ENCODE data around the gene RELCH. TPM values are rescaled to one million over a fixed set of nuclear protein-coding genes. Genes with fewer than 3 reads are reported as not detected.
A peak's percentile ranks its signal among the peaks of the same experiment; 100 is the strongest.

Gene RELCH
- total RNA-seq, 1 donor from 2014 or later, result 47.2 TPM

DNA sequence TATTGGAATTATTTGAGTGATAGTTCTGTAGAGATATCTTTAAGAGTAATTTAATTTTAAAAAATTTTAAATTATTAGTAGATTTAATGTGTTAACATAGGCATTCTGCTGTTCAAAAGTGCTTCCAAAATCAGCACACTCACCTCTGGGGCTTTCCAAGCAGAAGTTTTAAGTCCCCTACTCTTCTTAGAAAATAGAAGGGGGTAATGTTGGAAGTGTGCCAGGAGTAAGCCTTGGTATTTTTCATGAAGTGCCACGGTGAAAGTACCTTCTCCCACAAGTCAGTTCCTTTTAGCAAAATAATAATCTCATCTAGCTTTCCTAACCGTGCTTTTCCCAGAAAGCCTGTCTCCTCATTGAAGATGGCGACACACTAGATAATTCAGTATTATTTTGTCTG lies 134.1 kb downstream of the RELCH start:
- no peak for DNase-seq

DNA sequence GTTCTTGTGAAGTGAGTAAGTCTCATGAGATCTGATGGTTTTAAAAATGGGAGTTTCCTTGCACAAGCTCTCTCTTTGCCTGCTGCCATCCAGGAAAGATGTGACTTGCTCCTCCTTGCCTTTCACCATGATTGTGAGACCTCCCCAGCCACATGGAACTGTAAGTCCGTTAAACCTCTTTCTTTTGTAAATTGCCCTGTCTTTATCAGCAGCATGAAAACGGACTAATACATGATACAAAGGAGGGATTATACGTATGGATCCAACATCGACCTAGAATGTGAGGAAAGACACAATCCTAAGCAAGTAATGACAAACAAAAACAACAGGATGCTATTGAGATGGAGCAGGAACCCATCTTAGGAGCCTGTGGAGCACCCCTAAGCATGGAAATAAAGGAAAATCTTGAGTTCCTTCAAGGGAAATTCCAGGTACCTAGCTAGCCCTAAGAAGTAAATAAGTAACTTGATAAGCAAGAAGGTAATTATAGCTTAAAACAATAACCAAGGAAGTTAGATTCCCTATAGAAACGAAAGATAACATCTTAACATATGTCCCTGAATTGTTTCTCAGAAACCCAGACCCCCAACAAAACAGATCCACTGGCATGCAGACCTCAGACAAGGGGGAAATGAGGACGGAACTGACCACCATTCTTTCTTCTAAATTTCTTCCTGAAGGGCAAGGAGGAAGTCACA lies 136.6 kb downstream of the RELCH start:
- DNase-seq, result no peak

DNA sequence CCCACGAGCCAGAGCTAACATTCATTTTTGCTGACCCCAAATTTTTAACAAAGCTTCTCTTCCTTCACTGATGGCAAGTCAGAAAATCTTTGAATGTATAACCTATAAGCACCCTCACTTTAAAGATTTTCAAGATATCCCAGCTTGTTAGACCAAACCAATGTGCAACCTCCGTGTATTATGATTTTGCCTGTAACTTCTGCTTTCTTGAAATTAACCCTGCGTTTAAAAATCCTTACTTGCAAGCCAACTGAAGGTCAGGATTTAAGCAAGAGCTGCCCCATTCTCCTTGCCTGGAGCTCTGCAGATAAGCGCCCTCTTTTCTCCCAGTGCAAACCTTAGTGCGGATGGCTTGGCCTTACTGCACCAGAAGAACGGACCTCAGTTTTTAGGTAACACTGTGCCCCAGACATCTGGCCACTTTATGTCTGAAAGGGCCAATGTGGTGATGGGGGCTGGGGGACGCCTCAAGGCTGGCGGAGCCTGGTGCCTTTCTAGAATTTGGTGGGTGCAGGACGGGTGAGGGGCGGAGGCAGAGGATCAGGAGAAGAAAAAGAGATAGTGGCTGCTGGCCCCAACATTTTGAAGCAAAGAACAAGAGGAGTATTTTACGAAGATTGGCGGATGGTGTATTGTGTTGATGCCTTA lies 137.2 kb downstream of the RELCH start:
- no peak for DNase-seq

DNA sequence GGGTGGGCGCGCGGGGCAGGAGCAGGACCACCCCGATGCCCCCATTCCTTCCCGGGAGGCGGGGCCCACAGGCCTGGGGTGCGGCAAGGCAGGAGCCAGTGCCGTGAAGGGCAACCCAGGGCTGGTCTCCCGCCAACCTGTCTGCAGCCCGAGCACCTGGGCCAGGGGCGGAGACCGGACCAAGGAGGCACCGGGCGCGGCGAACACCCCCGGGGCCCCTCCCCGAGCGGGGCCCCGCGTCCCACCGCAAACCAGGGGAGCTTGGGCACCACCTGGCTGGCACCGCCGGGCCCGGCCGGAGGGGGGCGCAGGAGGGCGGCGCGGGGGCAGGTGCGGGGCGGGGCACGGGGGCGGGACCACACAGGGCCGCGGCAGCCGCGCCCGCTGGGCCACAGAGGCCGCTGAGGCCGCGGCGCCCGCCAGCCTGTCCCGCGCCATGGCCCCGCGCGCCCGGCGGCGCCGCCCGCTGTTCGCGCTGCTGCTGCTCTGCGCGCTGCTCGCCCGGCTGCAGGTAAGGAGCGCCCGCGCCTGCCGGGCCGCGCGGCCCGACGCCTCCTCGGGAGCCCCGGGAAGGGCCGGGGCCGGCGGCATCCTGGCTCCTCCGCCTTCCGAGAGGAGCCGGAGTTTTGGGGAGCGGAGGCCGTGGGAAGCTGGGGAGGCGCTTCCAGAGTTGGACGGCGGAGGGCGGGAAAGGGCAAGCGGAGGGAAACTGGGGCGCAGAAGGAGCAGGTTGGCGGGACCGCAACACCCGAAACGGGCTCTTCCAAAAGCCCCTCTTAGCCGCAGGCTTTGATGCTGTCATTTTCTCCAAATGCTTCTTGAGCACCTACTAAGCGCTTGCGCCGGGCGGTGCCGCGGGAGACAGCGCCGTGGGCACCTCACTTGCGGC lies 138.1 kb downstream of the RELCH start, which contains the start of gene TNFRSF11A:
TSS of gene TNFRSF11A (plus strand) at position 394 of the 889 bp plus-strand sequence. CDS start at position 437, 43 bp downstream.
- peak; percentile 29 for DNase-seq

DNA sequence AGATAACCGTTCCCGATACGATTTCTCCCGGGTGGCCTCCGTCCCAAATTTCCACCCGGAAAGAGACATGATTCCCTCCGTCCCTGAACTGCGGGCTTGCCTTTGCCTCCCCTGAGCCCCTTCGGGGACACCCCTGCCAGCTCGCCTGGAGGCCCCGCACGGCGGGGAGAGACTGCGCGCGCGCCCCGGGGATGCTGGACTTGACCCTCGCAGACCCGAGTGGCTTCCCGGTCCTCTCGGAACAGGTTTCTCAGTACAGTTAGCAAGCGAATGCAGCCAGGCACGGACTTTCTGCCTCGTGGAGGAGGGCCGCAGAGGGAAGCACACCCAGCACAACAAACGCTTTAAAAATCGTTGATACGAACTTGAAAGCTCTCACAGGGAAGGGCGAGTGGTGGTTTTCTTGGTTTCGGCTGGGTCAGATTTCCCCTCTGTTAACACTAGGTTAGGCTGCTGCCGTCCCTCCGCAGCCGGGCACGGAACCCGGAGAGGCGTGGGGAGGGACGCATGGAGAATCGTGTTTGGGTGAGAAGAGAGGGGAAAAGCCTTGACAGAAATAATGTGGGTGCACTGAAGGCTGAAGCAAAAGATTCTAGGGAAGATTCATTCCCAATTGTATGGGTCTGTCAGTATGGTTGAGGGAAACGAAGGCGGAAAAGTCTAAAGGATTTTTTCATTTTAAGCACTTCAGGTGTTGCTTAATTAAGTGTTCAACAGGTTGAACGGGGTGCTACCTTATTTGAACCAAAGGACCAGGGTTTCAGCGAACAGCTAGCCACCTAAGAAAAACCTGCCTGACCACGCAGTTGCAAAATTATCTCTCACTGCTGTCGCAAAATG lies 139.0 kb downstream of the RELCH start:
- peak; percentile 34 for DNase-seq

DNA sequence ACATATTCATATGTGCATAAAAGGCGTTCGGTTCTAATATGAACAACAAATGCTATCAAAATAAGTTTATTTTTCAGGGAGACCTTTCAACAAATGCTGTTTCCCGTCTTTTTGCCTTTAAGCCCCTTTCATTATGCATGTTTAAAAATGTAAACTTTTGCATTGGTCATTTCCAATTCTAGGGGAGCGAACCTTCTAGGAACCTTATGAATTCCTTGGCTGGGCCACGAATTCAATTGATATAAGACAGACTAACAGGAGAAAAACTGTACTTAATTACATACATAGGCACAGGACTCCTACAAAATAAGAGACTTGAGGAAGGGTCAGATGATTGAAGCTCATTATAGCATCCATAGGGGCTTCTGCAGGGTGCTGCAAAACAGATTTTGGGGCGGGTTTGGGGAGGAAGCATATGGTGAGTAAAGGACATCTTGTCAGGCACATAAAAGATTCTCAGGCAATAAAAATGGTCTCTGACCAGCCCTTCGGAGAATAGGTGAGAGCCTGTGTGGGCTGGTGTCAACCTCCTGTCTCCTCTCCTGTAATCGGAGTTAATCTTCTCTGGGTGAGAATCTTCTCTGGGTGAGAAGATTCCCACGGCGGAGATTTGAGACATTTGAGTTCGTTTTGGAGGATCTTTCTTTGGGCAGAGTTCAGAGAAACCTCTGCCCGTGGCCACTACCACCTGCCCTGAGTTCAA lies 139.7 kb downstream of the RELCH start:
- DNase-seq, result no peak

DNA sequence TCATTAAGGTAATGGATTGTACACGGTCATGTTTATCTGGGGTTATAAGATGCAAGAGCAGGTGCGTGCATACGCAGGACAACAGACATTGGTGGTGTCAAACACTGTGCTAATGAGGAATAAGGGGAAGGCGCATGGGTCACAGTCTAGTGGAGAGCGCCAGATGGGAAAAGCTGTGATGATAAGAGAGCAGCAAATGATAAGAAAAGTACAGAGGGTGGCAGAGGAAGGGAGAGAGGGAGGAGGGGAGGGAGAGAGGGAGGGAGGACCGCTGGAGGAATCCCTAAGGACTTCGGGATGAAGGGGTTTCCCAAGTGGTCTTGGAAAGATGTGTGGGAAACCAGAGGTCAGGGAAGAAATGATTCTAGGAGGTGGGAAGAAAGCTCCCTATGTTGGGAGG lies 140.9 kb downstream of the RELCH start:
- no peak for DNase-seq

DNA sequence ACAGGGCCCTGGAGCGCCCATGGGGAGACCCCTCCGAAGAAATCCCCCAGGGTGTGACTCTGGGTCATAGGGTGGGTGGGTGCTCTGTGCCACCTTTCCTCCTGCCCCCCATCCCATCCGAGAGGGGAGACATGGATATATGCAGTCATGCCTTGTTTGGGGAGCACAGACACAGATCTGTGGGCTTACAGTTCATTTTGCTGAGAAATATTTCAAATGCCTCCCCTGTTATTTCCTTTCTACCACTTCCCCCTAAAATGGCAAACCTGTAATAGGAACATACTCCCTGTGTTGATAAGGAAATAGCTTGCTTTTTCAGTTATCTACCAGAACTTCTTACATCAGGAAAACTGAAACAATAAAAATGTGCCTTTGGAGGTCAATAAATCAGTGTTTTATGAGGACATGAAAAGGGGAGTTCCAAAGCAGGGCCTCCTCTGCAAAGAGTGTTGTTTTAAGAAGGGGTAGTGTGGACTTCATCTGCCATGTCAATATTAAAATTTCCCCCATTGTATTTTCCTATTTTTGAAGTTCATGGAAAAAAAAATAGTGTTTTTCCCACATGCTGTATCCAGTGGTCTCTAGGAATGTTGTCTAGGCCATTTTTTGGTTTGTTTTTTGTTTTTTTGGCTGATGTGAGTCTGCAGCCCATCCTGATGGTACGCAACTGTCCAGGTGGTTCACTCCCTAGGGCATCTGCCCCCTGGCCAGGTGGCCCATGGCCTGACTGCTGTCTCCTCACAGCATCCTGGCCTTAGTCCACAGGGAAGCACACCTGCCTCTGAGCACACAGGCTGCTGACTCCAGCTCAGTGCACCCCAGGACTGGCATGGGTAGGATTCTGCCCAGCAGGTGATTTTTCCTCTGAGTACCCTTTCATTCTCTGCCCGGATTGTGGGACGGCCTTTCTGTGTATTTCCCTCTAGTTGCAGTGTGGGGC lies 141.8 kb downstream of the RELCH start:
- DNase-seq, result no peak

DNA sequence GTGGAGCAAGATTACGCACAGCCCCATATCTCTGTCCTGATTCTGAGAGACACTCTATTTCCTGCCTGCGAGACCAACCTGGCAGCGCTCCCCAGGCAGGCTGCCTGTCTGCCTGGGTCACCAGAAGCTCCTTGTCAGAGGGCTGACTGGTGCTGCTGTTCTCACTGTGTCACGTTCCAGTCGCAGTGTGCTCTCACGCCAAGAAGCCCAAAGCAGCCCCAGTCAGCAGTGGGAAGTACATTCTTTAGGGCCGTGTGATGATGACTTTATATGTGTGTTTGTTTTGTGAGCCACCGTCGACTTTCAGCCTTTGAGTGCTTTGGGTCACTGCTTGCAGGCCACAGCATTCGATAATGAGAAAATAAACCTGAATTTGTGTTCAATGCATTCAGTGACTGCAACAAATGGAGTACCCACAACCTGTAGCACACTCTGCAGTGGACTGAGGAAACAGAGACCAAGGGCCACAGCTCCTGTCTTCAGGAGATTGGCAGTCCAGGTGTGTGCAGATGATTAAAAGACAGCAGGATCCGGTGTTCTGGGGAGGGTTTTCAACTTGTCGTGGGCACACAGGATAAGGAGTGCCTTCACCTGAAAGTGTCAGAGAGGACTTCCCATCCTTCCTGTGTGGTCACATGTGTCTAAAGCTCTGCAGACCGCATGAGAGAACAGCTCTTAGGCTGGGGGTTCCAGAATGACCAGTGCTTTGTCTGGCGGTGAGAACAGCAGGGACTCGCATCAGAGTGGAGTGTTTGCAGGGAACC lies 142.8 kb downstream of the RELCH start:
- DNase-seq, result no peak

DNA sequence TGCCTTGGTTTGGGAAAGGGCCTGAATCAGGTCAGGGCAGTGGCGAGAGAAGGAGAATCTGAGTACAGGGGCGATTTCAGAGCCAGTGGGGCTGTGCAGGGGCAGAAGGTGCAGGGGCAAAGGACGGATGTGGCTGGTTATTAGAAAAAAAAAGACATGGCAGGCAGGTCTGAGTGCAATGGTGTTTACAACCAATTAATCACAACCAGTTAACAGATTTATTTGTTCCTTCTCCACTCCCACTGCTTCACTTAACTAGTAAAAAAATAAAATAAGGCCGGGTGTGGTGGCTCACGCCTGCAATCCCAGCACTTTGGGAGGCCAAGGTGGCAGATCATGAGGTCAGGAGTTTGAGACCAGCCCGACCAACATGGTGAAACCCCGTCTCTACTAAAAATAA lies 143.6 kb downstream of the RELCH start:
- no peak for DNase-seq

DNA sequence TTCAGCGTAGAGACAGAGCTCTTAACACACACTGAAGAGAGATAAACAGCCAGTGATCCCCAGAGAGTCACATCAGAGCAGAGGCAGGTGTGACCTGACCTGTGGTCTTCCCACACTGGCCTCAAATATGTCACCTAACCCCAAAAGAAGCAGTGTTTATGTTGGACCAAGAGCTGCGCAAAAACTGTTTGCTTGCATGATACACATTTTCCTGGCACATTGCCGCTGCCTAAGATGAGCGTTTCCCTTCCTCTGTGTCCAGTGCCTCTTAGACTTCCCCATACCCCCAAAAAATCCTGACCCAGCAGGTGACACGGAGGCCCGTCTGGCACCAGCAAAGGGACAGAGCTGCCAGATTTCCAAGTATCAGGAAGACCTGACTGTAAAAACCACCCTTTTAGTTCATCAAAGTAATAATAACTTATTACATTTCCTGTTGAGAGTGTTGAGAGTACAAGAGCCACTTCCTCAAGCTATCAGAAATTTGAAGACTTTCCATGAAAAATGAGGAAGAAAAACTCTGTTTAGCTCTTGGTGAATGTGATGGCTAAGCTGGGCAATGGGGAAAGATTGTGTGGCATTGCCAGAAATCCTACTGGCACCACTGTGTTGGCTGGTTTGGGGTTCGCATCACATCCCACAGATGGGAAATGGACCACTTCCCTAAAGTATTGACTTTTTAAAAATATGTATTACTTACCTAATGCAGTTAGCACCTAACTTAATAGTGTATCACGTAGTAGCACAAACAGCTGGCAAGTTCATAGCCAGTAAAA lies 144.7 kb downstream of the RELCH start:
- peak; percentile 30 for DNase-seq

DNA sequence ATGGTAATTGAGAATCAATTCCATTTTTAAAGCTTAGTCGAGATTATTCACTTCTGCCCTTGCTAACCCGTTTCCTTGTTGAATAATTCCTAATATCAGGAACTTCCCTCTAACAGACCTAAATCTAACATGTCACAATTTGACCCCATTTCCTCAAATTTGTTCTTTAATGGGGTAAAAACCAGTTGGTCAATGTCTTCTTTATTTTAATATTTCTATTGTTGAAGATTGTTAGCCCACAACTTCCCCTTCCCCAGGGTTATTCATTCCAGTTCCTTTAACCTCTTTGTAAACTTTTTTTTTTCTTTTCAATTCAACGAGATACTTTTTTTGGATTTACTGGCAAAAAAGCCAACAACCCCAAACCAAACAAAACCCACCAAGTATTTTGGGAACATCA lies 145.4 kb downstream of the RELCH start:
- no peak for DNase-seq

DNA sequence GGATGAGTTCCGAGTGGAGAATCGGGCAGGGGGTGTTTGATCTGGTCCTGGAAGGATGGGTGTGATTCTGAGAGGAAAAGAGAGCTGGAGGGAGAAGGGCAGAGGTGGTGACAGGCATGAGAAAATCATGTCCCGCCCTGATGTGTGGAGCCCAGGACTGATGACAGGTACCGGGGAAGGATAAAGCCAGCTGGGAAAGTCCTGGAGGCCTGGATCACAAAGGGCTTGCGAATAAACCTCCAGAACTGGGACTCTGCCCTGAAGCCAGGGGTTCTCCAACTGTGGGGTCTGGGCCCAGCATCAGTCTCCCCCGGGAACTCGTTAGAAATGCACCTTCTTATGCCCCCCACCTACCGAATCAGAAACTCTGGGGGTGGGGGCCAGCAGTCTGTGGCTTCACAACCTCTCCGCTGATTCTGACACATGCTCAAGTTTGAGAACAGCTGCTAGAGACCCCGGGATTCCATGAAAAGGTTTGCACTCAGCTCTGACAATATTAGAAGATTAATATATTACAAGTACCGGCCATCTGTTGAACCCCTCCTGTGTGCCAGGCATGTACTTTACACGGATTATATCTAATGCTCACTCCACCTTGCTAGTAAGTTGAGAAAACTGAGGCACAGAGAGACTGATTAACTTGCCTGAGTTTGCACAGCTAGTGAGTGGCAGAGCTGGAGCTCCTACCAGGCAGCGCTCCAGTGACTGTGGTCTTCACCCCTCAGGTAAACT lies 146.1 kb downstream of the RELCH start:
- no peak for DNase-seq

DNA sequence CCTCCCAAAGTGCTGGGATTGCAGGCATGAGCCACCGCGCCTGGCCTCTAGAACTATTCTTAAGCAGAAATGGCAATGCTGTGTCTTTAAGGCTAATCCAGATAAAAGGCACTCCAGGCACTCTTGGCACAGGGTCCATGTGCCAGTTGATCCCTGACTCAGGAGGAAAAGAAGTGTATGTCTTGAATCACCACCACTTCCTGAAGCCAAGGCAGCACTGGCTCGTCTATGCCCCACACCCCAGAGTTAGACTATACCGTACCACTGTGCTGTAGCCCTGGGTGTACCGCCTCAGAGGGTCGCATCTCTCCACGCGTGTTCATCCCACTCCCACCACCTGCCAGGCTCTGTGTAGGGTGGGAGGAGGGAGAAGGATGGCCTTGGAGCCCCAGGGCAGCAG lies 147.1 kb downstream of the RELCH start:
- no peak for DNase-seq

DNA sequence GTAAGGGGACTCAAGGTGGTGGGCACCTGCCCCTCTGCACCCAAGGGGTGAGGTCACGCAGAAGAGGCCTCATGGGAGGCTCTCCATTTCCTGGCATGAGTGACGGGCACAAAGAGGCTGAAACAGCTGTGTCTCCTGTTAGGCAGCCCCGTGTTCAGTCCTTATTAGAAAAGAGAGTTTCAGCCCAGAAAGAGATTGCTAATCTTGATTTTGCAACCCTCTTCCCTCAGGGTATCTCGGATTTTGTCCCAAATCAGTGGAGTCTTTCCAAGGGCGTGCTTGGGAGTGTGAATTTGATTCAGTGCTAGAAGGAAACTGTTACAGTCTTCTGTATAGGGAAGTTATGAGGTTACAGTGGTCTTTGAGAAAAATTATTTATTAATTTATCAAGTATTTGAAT lies 148.4 kb downstream of the RELCH start:
- no peak for DNase-seq

DNA sequence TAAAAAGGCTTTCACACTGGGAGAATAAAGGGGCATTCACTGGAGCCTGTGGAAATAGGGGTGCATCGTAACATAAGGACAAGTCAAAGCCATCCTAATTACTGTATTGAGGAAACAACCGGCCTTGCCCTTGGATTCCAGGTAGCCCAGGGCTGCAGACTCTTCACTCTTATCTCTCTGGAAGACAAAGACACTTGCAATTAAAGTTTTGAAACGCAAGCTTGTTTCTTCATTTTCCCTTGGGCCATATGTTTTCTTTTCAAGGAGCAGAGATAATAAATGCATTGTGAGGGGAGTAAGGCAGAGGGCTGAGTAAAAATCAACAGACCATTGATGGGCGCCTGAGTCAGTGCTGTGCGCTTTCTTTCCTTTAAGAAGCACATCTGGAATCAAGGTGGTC lies 149.6 kb downstream of the RELCH start:
- no peak for DNase-seq

DNA sequence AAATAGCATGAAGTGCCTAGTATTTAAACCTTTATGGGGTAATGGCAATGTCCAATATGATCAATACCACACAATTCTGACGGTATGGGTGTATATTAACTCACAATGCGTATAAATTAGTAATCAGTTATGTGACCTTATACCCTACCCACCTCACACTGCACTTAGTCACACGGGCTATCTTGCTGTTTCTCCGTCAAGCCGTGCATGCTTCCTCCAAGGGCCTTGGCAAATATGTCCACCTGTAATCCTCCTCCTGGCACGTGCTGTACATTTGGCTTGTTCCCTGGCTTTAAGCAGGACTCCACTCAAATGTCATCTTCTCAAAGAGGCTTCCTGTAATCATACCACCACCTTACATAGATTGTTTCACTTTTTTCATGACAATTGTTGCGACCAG lies 150.3 kb downstream of the RELCH start:
- DNase-seq, result no peak
